ENCODE results near the gene PRR35. TPM values are rescaled to one million over a fixed set of nuclear protein-coding genes. Genes with fewer than 3 reads are reported as not detected.

Gene PRR35
- polyA plus RNA-seq, 1 donor from 2014 or later, result not detected

- Histone ChIP-seq H3K9me3 (ENCODE audit: low read length) (no peaks in the 10 kb centered on the region), H3K79me2 (replicated peaks; ENCODE audit: insufficient read depth, low read length) (peaks cover 7% of the 10 kb centered on the region), H3K36me3 (ENCODE audit: insufficient read depth, low read length) (no peaks in the 10 kb centered on the region), H4K20me1 (ENCODE audit: insufficient read depth) (no peaks in the 10 kb centered on the region), H3K9ac (ENCODE audit: low read length) (no peak overlapping the region), H3K27ac (ENCODE audit: low read length) (no peak overlapping the region), H3F3A (ENCODE audit: insufficient read depth, low read length, poor library complexity, severe bottlenecking) (no peaks in the 10 kb centered on the region), H3K4me2 (ENCODE audit: low read length) (no peak overlapping the region), H3K9me2 (ENCODE audit: insufficient read depth, low read length) (no peaks in the 10 kb centered on the region), H2AFZ (ENCODE audit: low read depth, low read length) (no peak overlapping the region), H3K4me3 (ENCODE audit: low read length) (no peak overlapping the region), H3K27me3 (ENCODE audit: insufficient read depth, low read depth, low read length) (peaks cover 22% of the 10 kb centered on the region)
- TF ChIP-seq, protein P1, sequence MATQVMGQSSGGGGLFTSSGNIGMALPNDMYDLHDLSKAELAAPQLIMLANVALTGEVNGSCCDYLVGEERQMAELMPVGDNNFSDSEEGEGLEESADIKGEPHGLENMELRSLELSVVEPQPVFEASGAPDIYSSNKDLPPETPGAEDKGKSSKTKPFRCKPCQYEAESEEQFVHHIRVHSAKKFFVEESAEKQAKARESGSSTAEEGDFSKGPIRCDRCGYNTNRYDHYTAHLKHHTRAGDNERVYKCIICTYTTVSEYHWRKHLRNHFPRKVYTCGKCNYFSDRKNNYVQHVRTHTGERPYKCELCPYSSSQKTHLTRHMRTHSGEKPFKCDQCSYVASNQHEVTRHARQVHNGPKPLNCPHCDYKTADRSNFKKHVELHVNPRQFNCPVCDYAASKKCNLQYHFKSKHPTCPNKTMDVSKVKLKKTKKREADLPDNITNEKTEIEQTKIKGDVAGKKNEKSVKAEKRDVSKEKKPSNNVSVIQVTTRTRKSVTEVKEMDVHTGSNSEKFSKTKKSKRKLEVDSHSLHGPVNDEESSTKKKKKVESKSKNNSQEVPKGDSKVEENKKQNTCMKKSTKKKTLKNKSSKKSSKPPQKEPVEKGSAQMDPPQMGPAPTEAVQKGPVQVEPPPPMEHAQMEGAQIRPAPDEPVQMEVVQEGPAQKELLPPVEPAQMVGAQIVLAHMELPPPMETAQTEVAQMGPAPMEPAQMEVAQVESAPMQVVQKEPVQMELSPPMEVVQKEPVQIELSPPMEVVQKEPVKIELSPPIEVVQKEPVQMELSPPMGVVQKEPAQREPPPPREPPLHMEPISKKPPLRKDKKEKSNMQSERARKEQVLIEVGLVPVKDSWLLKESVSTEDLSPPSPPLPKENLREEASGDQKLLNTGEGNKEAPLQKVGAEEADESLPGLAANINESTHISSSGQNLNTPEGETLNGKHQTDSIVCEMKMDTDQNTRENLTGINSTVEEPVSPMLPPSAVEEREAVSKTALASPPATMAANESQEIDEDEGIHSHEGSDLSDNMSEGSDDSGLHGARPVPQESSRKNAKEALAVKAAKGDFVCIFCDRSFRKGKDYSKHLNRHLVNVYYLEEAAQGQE (IDR thresholded peaks at IDR 0.05; ENCODE audit: borderline replicate concordance), result no peak
- no peak for TF ChIP-seq EZH2 (IDR thresholded peaks at IDR 0.05; ENCODE audit: borderline replicate concordance, insufficient read depth, low read length, poor library complexity, severe bottlenecking)
- no peak for TF ChIP-seq RAD21 (conservative IDR thresholded peaks at IDR 0.05)
- no peak for TF ChIP-seq EP300 (conservative IDR thresholded peaks at IDR 0.05; ENCODE audit: poor library complexity, severe bottlenecking)
- no peak for TF ChIP-seq POLR2AphosphoS5 (IDR thresholded peaks at IDR 0.05)
- no peak for TF ChIP-seq SMC3 (conservative IDR thresholded peaks at IDR 0.05; ENCODE audit: poor library complexity)
- TF ChIP-seq MXI1 (conservative IDR thresholded peaks at IDR 0.05; ENCODE audit: poor library complexity, severe bottlenecking), result no peak
- TF ChIP-seq TAF1 (IDR thresholded peaks at IDR 0.05; ENCODE audit: low read depth), result no peak
- TF ChIP-seq CTCF (IDR thresholded peaks at IDR 0.05; ENCODE audit: poor library complexity, severe bottlenecking), result no peak
These were observed 4.7 kb downstream of the PRR35 start for GRCh38 chr16:564690-565418.

DNA sequence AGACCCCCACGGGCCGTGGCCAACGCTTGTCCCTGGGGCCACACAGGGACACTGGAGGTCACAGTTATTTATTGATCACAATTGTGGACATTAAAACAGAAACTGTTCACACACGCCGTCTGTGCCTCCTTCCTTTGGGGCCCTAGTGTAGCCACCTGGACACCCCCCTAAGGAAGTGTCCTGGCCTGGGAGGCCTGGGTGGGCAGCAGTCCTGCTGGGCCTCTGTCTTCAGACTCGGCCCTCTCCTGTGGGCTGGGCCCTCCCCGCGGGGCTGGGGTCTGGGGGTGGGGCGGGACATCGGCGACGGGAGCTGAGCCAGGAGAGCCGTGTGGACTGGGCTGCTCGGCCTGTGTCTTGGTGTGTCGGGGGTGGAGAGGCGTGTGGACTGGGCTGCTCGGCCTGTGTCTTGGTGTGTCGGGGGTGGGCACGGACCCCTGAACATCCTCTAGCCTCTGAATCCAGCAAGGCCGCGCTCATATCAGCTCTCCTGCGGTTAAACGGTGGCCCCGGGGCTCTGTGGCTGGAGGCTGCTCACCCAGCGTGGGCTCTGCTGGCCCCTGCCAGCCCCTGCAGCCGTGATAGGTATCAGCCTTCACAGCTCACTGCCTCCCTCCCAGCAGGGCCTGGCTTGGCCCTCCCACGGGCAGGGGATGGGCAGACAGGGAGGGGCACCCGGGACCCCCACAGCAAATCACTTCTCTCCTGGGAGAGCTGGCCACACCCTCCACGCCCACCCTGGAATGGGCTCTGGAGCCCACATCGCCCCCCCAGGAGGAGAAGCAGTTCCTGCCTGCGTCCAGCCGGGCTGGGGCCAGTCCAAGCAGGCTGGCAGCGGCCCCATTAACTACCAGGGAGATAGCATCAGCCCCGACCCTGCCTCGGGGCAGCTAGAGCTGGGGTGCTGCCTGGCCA lies 5.5 kb downstream of the PRR35 start:
- Histone ChIP-seq H3K9me3 (ENCODE audit: low read length) (no peaks in the 10 kb centered on the region), H3K9me2 (ENCODE audit: insufficient read depth, low read length) (no peaks in the 10 kb centered on the region), H3K36me3 (ENCODE audit: insufficient read depth, low read length) (no peaks in the 10 kb centered on the region), H4K20me1 (ENCODE audit: insufficient read depth) (no peaks in the 10 kb centered on the region), H3K9ac (ENCODE audit: low read length) (no peak overlapping the region), H3K27me3 (ENCODE audit: insufficient read depth, low read depth, low read length) (peaks cover 20% of the 10 kb centered on the region), H3K4me3 (ENCODE audit: low read length) (no peak overlapping the region), H3K27ac (ENCODE audit: low read length) (no peak overlapping the region), H3F3A (ENCODE audit: insufficient read depth, low read length, poor library complexity, severe bottlenecking) (no peaks in the 10 kb centered on the region), H3K79me2 (replicated peaks; ENCODE audit: insufficient read depth, low read length) (peaks cover 13% of the 10 kb centered on the region), H2AFZ (ENCODE audit: low read depth, low read length) (no peak overlapping the region), H3K4me2 (ENCODE audit: low read length) (no peak overlapping the region)
- TF ChIP-seq MXI1 (conservative IDR thresholded peaks at IDR 0.05; ENCODE audit: poor library complexity, severe bottlenecking) (no peak), CTCF (IDR thresholded peaks at IDR 0.05; ENCODE audit: poor library complexity, severe bottlenecking) (no peak), SMC3 (conservative IDR thresholded peaks at IDR 0.05; ENCODE audit: poor library complexity) (no peak), EZH2 (IDR thresholded peaks at IDR 0.05; ENCODE audit: borderline replicate concordance, insufficient read depth, low read length, poor library complexity, severe bottlenecking) (no peak), RAD21 (conservative IDR thresholded peaks at IDR 0.05) (no peak), EP300 (conservative IDR thresholded peaks at IDR 0.05; ENCODE audit: poor library complexity, severe bottlenecking) (no peak), POLR2AphosphoS5 (IDR thresholded peaks at IDR 0.05) (no peak), TAF1 (IDR thresholded peaks at IDR 0.05; ENCODE audit: low read depth) (no peak)
- TF ChIP-seq, protein P1 (IDR thresholded peaks at IDR 0.05; ENCODE audit: borderline replicate concordance), result no peak
